ENCODE data around the gene MBD3L1.

- TF ChIP-seq CTCF (IDR thresholded peaks at IDR 0.05; ENCODE audit: insufficient read depth, low read length) (no peak), POLR2AphosphoS5 (IDR thresholded peaks at IDR 0.05; ENCODE audit: low read depth) (no peak), REST (IDR thresholded peaks at IDR 0.05; ENCODE audit: insufficient replicate concordance, low read depth) (no peak), GABPA (IDR thresholded peaks at IDR 0.05; ENCODE audit: low read depth) (no peak)
These were observed 5.8 kb upstream of the MBD3L1 start for GRCh38 chr19:8826371-8826770.

All from HL-60 (cell line).